CD8-positive, alpha-beta memory T cell (primary cell): ENCODE measurements around the gene SBK1. TPM values are rescaled to one million over a fixed set of nuclear protein-coding genes. Genes with fewer than 3 reads are reported as not detected.
"Not testable (repeated sequence)": the region's sequence is repeated elsewhere in the genome, so short reads cannot be mapped to it uniquely, and the experiment has no call there.

Source experiments
- CTCF ChIA-PET: fragments of 350-600 bp; sonication (Branson Sonifier 250); formaldehyde crosslinking; loops from one replicate; lab custom pipeline; 2021; ENCODE audit warnings: antibody characterized with exemption; lab: Charles Lee
- POLR2A ChIA-PET: fragments of 350-600 bp; sonication (Branson Sonifier 250); formaldehyde crosslinking; loops from one replicate; lab custom pipeline; 2021; ENCODE audit warnings: antibody characterized with exemption; lab: Charles Lee
- DNase-seq, 5 donors: peaks; one replicate each; pipeline versions ENCODE4 v3.0.0 to v3.0.0-alpha.2; 2020 to 2022; ENCODE audit warnings: mixed read lengths in 1 of 5
- H3K27ac ChIP-seq: one replicate; pipeline ENCODE4 v1.7.0; 2013; ENCODE audit warnings: low read depth, mild to moderate bottlenecking, low read length, moderate library complexity
- H3K27me3 ChIP-seq: 2 replicates; pipeline ENCODE4 v1.7.0; 2013; ENCODE audit warnings: low read length, mild to moderate bottlenecking; ENCODE audit not compliant: insufficient read depth, poor library complexity, severe bottlenecking
- H3K36me3 ChIP-seq: 2 replicates; pipeline ENCODE4 v1.7.0; 2013; ENCODE audit warnings: mild to moderate bottlenecking, low read length, moderate library complexity; ENCODE audit not compliant: insufficient read depth
- H3K4me1 ChIP-seq: 2 replicates; pipeline ENCODE4 v1.7.0; 2013; ENCODE audit warnings: mild to moderate bottlenecking, low read length, moderate library complexity; ENCODE audit not compliant: insufficient read depth
- H3K4me3 ChIP-seq: 2 replicates; pipeline ENCODE4 v1.7.0; 2013; ENCODE audit warnings: mild to moderate bottlenecking, low read length
- H3K9me3 ChIP-seq: 2 replicates; pipeline ENCODE4 v1.7.0; 2013; ENCODE audit warnings: mild to moderate bottlenecking, low read length
- H3K27ac Mint-ChIP-seq, 8 donors: one replicate each; pipeline ENCODE4 v1.8.0; 2020 to 2021; ENCODE audit warnings: mixed read lengths in 8 of 8, mild to moderate bottlenecking in 6 of 8, inconsistent platforms in 3 of 8, moderate library complexity in 3 of 8
- H3K27me3 Mint-ChIP-seq, 2 donors: one replicate each; pipeline ENCODE4 v1.8.0; 2020 to 2021; ENCODE audit warnings: mixed read lengths in 2 of 2, mild to moderate bottlenecking in 1 of 2, moderate library complexity in 1 of 2
- H3K36me3 Mint-ChIP-seq, 3 donors: one replicate each; pipeline ENCODE4 v1.8.0; 2020 to 2021; ENCODE audit warnings: mixed read lengths in 3 of 3, inconsistent platforms in 1 of 3, mild to moderate bottlenecking in 1 of 3
- H3K4me1 Mint-ChIP-seq, 3 donors: one replicate each; pipeline ENCODE4 v1.8.0; 2020 to 2021; ENCODE audit warnings: mixed read lengths in 3 of 3, inconsistent platforms in 1 of 3, mild to moderate bottlenecking in 1 of 3
- H3K4me3 Mint-ChIP-seq, 7 donors: one replicate each; pipeline ENCODE4 v1.8.0; 2020 to 2021; ENCODE audit warnings: mixed read lengths in 7 of 7, mild to moderate bottlenecking in 6 of 7, moderate library complexity in 4 of 7, inconsistent platforms in 2 of 7
- H3K9me3 Mint-ChIP-seq, 5 donors: one replicate each; pipeline ENCODE4 v1.8.0; 2020 to 2022; ENCODE audit warnings: mixed read lengths in 5 of 5, mild to moderate bottlenecking in 3 of 5, moderate library complexity in 2 of 5, inconsistent platforms in 1 of 5
- polyA plus RNA-seq: library from polyadenylated mRNA; unstranded; fragments of 300-500 nt; fragmentation: Illumina TruSeq; gene quantifications from one replicate; pipeline ENCODE4 v1.2.3, GENCODE V29; 2021
- total RNA-seq, 2 experiments: library from RNA; stranded (reverse); gene quantifications; one replicate each; pipeline ENCODE4 v1.2.3, GENCODE V29; 2021

SBK1 gene
- total and polyA plus RNA-seq, 3 experiments from 2014 or later, result 3.9 to 20.3 (median 4.1) TPM

DNA sequence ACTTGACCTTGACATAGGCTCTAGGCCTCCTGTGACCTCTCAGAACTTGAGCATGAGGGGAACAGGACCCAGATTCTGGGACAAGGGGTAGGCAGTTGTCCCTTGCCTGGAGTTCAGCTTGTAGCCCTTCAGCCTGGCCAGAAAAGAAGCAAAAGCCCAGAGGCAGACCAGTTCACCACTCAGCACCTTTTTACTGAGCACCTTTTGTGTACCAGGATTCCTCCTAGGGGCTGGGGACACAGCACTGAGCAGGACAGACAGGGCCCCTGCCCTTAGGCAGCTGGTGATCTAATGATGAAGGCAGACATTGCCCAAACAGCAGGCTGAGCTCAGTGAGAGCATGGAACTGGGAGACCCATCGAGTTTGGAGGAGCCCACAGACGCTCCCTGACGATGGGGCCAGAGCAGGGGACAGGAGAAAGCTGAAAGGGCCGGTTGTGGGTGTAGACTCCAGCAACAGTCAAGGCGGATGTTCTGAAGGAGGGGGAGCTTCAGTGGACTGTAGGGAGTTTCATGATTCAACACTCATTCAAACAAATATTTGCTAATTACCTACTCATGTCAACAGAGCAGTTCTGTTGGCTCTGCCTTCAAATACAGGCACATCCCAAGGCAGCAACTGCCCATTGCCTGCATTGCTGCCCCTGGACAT lies 32.0 kb downstream of the SBK1 start:
- Histone ChIP-seq H3K9me3 (no peaks in the 10 kb centered on the region), H3K27me3 (no peaks in the 10 kb centered on the region), H3K27ac (no peak overlapping the region), H3K4me3 (no peak overlapping the region), H3K36me3 (peaks cover 2% of the 10 kb centered on the region), H3K4me1 (no peaks in the 10 kb centered on the region)
- ChIA-PET CTCF (interaction anchor here (1.1 to 1.3 kb wide), 4 partner anchors 43 to 106 kb away, joined by 3 to 8 read pairs (median 4); no protein-coding TSS in a partner anchor), POLR2A (no interaction called here)
- no peaks in the 10 kb centered on the region for H3K9me3 Mint-ChIP-seq
- H3K4me1 Mint-ChIP-seq, result peaks cover 6 to 8% (median 8%) of the 10 kb centered on the region in 3 donors
- no peaks in the 10 kb centered on the region for H3K27me3 Mint-ChIP-seq
- H3K36me3 Mint-ChIP-seq, result peaks cover 0 to 18% (median 1%) of the 10 kb centered on the region in 3 donors
- peak overlapping the region in 4 of 8 donors; percentile 14 to 64 (median 38) for H3K27ac Mint-ChIP-seq
- DNase-seq, result no peak
- H3K4me3 Mint-ChIP-seq, result no peak overlapping the region

GRCh38 chr16:28324887-28325279 lies 32.6 kb downstream of the SBK1 start:
- POLR2A ChIA-PET, result no interaction called here
- H3K27me3 Mint-ChIP-seq, result no peaks in the 10 kb centered on the region
- DNase-seq, result no peak
- peaks cover 0 to 14% (median 0%) of the 10 kb centered on the region in 3 donors for H3K36me3 Mint-ChIP-seq
- Histone ChIP-seq H3K27ac (no peak overlapping the region), H3K36me3 (no peaks in the 10 kb centered on the region), H3K4me3 (no peak overlapping the region), H3K27me3 (no peaks in the 10 kb centered on the region), H3K9me3 (no peaks in the 10 kb centered on the region), H3K4me1 (no peaks in the 10 kb centered on the region)
- H3K27ac Mint-ChIP-seq, result peak overlapping the region in 4 of 8 donors; percentile 34 to 92 (median 50)
- H3K4me1 Mint-ChIP-seq, result peaks cover 6 to 8% (median 8%) of the 10 kb centered on the region in 3 donors
- H3K4me3 Mint-ChIP-seq, result no peak overlapping the region
- CTCF ChIA-PET, result interaction anchor here (1.3 kb wide), 3 partner anchors 44 to 107 kb away, joined by 3 to 4 read pairs (median 4); no protein-coding TSS in a partner anchor
- H3K9me3 Mint-ChIP-seq, result no peaks in the 10 kb centered on the region

GRCh38 chr16:28326881-28327610 lies 34.7 kb downstream of the SBK1 start:
- H3K27me3 ChIP-seq, result no peaks in the 10 kb centered on the region
- ChIA-PET CTCF (interaction anchor here (0.9 to 2.7 kb wide), 9 partner anchors 9 to 248 kb away, joined by 3 to 12 read pairs (median 5); no protein-coding TSS in a partner anchor), POLR2A (interaction anchor here (1.2 kb wide), 1 partner anchor 17 kb away, joined by 3 read pairs; no protein-coding TSS in a partner anchor)
- H3K4me3 ChIP-seq, result no peak overlapping the region
- no peaks in the 10 kb centered on the region for H3K9me3 ChIP-seq
- no peaks in the 10 kb centered on the region for H3K4me1 ChIP-seq
- Mint-ChIP-seq H3K27ac (peak overlapping the region in 6 of 8 donors; percentile 3 to 86 (median 34)), H3K36me3 (peaks cover 0 to 7% (median 0%) of the 10 kb centered on the region in 3 donors), H3K4me3 (peak overlapping the region in 1 of 7 donors; percentile 19), H3K27me3 (no peaks in the 10 kb centered on the region), H3K9me3 (no peaks in the 10 kb centered on the region), H3K4me1 (peaks cover 6 to 8% (median 8%) of the 10 kb centered on the region in 3 donors)
- H3K27ac ChIP-seq, result no peak overlapping the region
- H3K36me3 ChIP-seq, result no peaks in the 10 kb centered on the region
- DNase-seq, result peak; percentile 44 to 80 (median 59)

DNA sequence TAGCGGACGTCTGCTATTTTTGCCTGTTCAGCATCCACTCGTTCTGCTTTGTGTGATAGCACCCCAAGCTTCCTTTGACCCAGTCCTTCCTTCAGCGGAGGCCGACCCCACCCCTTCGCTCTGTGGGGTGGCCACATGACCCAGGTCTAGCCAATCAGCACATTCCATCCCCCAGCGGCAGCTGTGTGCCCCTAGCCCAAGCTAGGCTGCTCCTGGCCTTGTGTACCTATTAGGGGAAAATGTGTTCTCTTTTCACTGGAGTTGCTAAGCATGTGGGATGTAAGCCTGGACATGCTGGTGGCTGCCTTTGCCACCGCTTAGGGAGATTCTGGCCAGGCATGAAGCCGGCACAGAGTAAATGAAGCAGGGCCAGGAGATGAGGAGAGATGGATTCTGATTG lies 37.9 kb downstream of the SBK1 start:
- H3K27ac Mint-ChIP-seq, CTCF ChIA-PET: not testable (repeated sequence)

GRCh38 chr16:28330981-28331380 lies 38.7 kb downstream of the SBK1 start:
- H3K4me3 ChIP-seq, H3K27me3 ChIP-seq, H3K36me3 Mint-ChIP-seq, H3K27ac Mint-ChIP-seq, H3K4me1 Mint-ChIP-seq, DNase-seq, H3K27me3 Mint-ChIP-seq, CTCF ChIA-PET, H3K9me3 Mint-ChIP-seq, H3K36me3 ChIP-seq, H3K27ac ChIP-seq, H3K4me1 ChIP-seq, H3K9me3 ChIP-seq, POLR2A ChIA-PET: not testable (repeated sequence)
- peak overlapping the region in 1 of 7 donors; percentile 54 for H3K4me3 Mint-ChIP-seq

More for the DNA sequence above, 37.9 kb downstream of the SBK1 start:
- H3K36me3 Mint-ChIP-seq, POLR2A ChIA-PET, H3K36me3 ChIP-seq, H3K4me1 Mint-ChIP-seq, H3K4me1 ChIP-seq, H3K4me3 ChIP-seq, H3K9me3 Mint-ChIP-seq, H3K27ac ChIP-seq, H3K27me3 ChIP-seq, H3K27me3 Mint-ChIP-seq, H3K4me3 Mint-ChIP-seq, H3K9me3 ChIP-seq: not testable (repeated sequence)
- peak in 1 of 5 donors; percentile 33 for DNase-seq

GRCh38 chr16:28332632-28333031 lies 40.3 kb downstream of the SBK1 start:
- H3K27me3 Mint-ChIP-seq, H3K27ac Mint-ChIP-seq, H3K27ac ChIP-seq, H3K9me3 ChIP-seq, H3K4me3 ChIP-seq, H3K27me3 ChIP-seq, H3K4me3 Mint-ChIP-seq, H3K36me3 ChIP-seq, H3K36me3 Mint-ChIP-seq, H3K9me3 Mint-ChIP-seq, DNase-seq, POLR2A ChIA-PET, H3K4me1 ChIP-seq, CTCF ChIA-PET, H3K4me1 Mint-ChIP-seq: not testable (repeated sequence)

- H3K36me3 Mint-ChIP-seq, result not testable (repeated sequence)
These were observed 43.4 kb downstream of the SBK1 start for GRCh38 chr16:28335678-28336077.

More at GRCh38 chr16:28335678-28336077, 43.4 kb downstream of the SBK1 start:
- H3K27ac Mint-ChIP-seq, H3K4me3 ChIP-seq, H3K27me3 Mint-ChIP-seq, H3K9me3 ChIP-seq, H3K4me1 Mint-ChIP-seq, H3K36me3 ChIP-seq, CTCF ChIA-PET, H3K4me1 ChIP-seq, H3K27me3 ChIP-seq, H3K27ac ChIP-seq, H3K4me3 Mint-ChIP-seq, H3K9me3 Mint-ChIP-seq, DNase-seq, POLR2A ChIA-PET: not testable (repeated sequence)
